Endothelial cell of umbilical vein (primary cell): Measurements from ENCODE around the gene RTN4R. TPM values are rescaled to one million over a fixed set of nuclear protein-coding genes. Genes with fewer than 3 reads are reported as not detected.

Source experiments
- BruUV-seq: library from RNA; stranded (reverse); fragments of 400-500 nt; replicated peaks from 2 replicates; lab custom pipeline; 2021; lab: Mats Ljungman, UMichigan
- CTCF ChIA-PET: fragments of 300-600, 350-600 bp; sonication (Branson Sonifier 250); formaldehyde crosslinking; loops from one replicate; lab custom pipeline; 2021; ENCODE audit warnings: antibody characterized with exemption, inconsistent platforms; lab: Charles Lee
- POLR2A ChIA-PET: fragments of 300-600, 350-600 bp; sonication (Branson Sonifier 250); formaldehyde crosslinking; loops from one replicate; lab custom pipeline; 2021; ENCODE audit warnings: antibody characterized with exemption, inconsistent platforms; lab: Charles Lee
- DNase-seq: peaks from one replicate; pipeline ENCODE4 v3.0.0-alpha.2; 2011; ENCODE audit warnings: low read depth, low spot score
- FAIRE-seq: peaks from 2 replicates; lab custom pipeline; 2011; peaks lifted over from hg19 to GRCh38; lab: Jason Lieb, UNC
- H2AFZ ChIP-seq: 2 replicates; pipeline ENCODE4 v1.6.0; 2012; ENCODE audit warnings: low read depth, low read length, control low read depth, inconsistent platforms
- H3K27ac ChIP-seq: 2 replicates; pipeline ENCODE4 v1.5.1; 2011; ENCODE audit warnings: low read depth, mild to moderate bottlenecking, control low read depth, low read length, moderate library complexity; ENCODE audit not compliant: insufficient read depth
- H3K27me3 ChIP-seq, 2 experiments: 2 replicates each; pipeline versions ENCODE4 v1.6.0 to v1.6.1; 2011; ENCODE audit warnings: low read length in 2 of 2, mixed read lengths in 1 of 2; ENCODE audit not compliant: control insufficient read depth in 2 of 2, insufficient read depth in 2 of 2
- H3K36me3 ChIP-seq, 2 experiments: 2 replicates in 1 of 2; 3 replicates in 1 of 2; pipeline ENCODE4 v1.5.1; 2011; ENCODE audit warnings: low read length in 2 of 2, mild to moderate bottlenecking in 1 of 2, moderate library complexity in 1 of 2; ENCODE audit not compliant: control insufficient read depth in 2 of 2, insufficient read depth in 2 of 2; ENCODE audit errors: extremely low read depth in 1 of 2
- H3K4me1 ChIP-seq: 3 replicates; pipeline ENCODE4 v1.5.1; 2011; ENCODE audit warnings: mild to moderate bottlenecking, low read length; ENCODE audit not compliant: control insufficient read depth, insufficient read depth; ENCODE audit errors: extremely low read depth
- H3K4me2 ChIP-seq: 2 replicates; pipeline ENCODE4 v1.6.1; 2011; ENCODE audit warnings: low read length, control low read depth, mixed read lengths; ENCODE audit not compliant: insufficient read depth
- H3K4me3 ChIP-seq, 3 experiments: fragments of 200-600 bp in 1 of 3; sonication (generic), shearing (Covaris generic) in 1 of 3; replicated peaks in 1 of 3; 2 replicates each; pipeline ENCODE4 v1.5.1; 2011 to 2016; ENCODE audit warnings: control low read depth in 3 of 3, low read length in 3 of 3, mild to moderate bottlenecking in 2 of 3, inconsistent platforms in 1 of 3, low read depth in 1 of 3, moderate library complexity in 1 of 3; ENCODE audit not compliant: insufficient read depth in 1 of 3
- H3K79me2 ChIP-seq: 2 replicates; pipeline ENCODE4 v1.6.0; 2012; ENCODE audit warnings: low read length, inconsistent platforms; ENCODE audit not compliant: control insufficient read depth, insufficient read depth
- H3K9ac ChIP-seq: replicated peaks from 2 replicates; pipeline ENCODE3; 2011; ENCODE audit warnings: low read length, control low read depth; ENCODE audit not compliant: insufficient read depth; ENCODE audit errors: extremely low read depth
- H3K9me1 ChIP-seq: replicated peaks from 3 replicates; pipeline ENCODE4 v1.6.0; 2011; ENCODE audit warnings: mild to moderate bottlenecking, low read length; ENCODE audit not compliant: control insufficient read depth, insufficient read depth; ENCODE audit errors: extremely low read depth
- H3K9me3 ChIP-seq: replicated peaks from 2 replicates; pipeline ENCODE4 v1.5.1; 2012; ENCODE audit warnings: low read length, inconsistent platforms; ENCODE audit not compliant: control insufficient read depth, insufficient read depth
- H4K20me1 ChIP-seq: replicated peaks from 2 replicates; pipeline ENCODE3; 2011; ENCODE audit warnings: mild to moderate bottlenecking, low read length; ENCODE audit not compliant: control insufficient read depth, insufficient read depth; ENCODE audit errors: extremely low read depth
- CTCF ChIP-seq, 2 donors: IDR thresholded peaks; 1 replicate in 1 of 2; 2 replicates in 1 of 2; pipeline ENCODE4 v1.5.1; 2011; ENCODE audit warnings: low read length in 2 of 2, mild to moderate bottlenecking in 2 of 2, moderate library complexity in 2 of 2, control low read depth in 1 of 2, inconsistent platforms in 1 of 2, low read depth in 1 of 2; ENCODE audit not compliant: insufficient read depth in 1 of 2; ENCODE audit errors: extremely low read depth in 1 of 2
- EZH2 ChIP-seq: IDR thresholded peaks from 2 replicates; pipeline ENCODE4 v1.6.1; 2012; ENCODE audit warnings: borderline replicate concordance, low read depth, mild to moderate bottlenecking, moderate library complexity, low read length, inconsistent platforms; ENCODE audit not compliant: severe bottlenecking
- FOS ChIP-seq: IDR thresholded peaks from 2 replicates; pipeline ENCODE4 v1.6.1; 2011; ENCODE audit warnings: mild to moderate bottlenecking, low read length, moderate library complexity, borderline replicate concordance; ENCODE audit not compliant: insufficient read depth
- GATA2 ChIP-seq: IDR thresholded peaks from 2 replicates; pipeline ENCODE4 v1.7.0; 2011; ENCODE audit warnings: low read depth, mild to moderate bottlenecking, moderate library complexity, mixed read lengths, low read length; ENCODE audit not compliant: insufficient read length, insufficient read depth
- JUN ChIP-seq: IDR thresholded peaks from 2 replicates; pipeline ENCODE4 v1.6.1; 2011; ENCODE audit warnings: borderline replicate concordance, low read depth; ENCODE audit not compliant: insufficient read length, insufficient read depth
- MAX ChIP-seq: IDR thresholded peaks from 2 replicates; pipeline ENCODE4 v1.6.1; 2011; ENCODE audit not compliant: insufficient read depth, insufficient read length
- MYC ChIP-seq: IDR thresholded peaks from one replicate; pipeline ENCODE4 v1.6.1; 2011; ENCODE audit warnings: mild to moderate bottlenecking, low read depth, low read length
- POLR2A ChIP-seq: IDR thresholded peaks from 2 replicates; pipeline ENCODE4 v1.6.1; 2012; ENCODE audit warnings: low read depth, mild to moderate bottlenecking, control low read depth, low read length
- POLR2AphosphoS5 ChIP-seq: IDR thresholded peaks from 2 replicates; pipeline ENCODE4 v1.6.1; 2012; ENCODE audit warnings: low read depth, mild to moderate bottlenecking, control low read depth, low read length, moderate library complexity; ENCODE audit not compliant: insufficient read depth
- dilution Hi-C: fragments of 300-500 bp; cut with MboI; formaldehyde crosslinking; loops from one replicate; pipeline ENCODE4 v1.15.0; 2019; ENCODE audit warnings: low sequenced_read_pairs; ENCODE audit not compliant: extremely low pct_ligation_motif_present
- intact Hi-C: fragments of 100-400 bp; cut with micrococcal nuclease; formaldehyde crosslinking; loops from one replicate; pipeline ENCODE4 v1.10.0; 2022
- polyA plus RNA-seq, 4 experiments: library from polyadenylated mRNA; depleted of rRNA in 3 of 4; stranded (reverse) in 3 of 4; unstranded in 1 of 4; fragments of >200 nt; gene quantifications; 2 replicates each; pipeline versions ENCODE4 v1.2.1 to v1.2.3, GENCODE V29; 2011 to 2012; ENCODE audit warnings: missing spikeins in 1 of 4
- total RNA-seq: library from RNA; stranded (reverse); gene quantifications from 2 replicates; pipeline ENCODE4 v1.2.3, GENCODE V29; 2021

The RTN4R gene
- total and polyA plus RNA-seq, 2 donors (not counting 3 experiments of a cell fraction or from before 2014, with no cell fraction given) = 1.2 to 2.2 TPM

GRCh38 chr22:20254975-20255946 is 12.9 kb downstream of the RTN4R start:
- H3K4me2 ChIP-seq = no peak overlapping the region
- H3K79me2 ChIP-seq = no peaks in the 10 kb centered on the region
- FAIRE-seq (no peak), DNase-seq (no peak)
- H3K9ac ChIP-seq = no peak overlapping the region
- H3K9me3 ChIP-seq = no peaks in the 10 kb centered on the region
- H3K27me3 ChIP-seq = no peaks in the 10 kb centered on the region
- no peaks in the 10 kb centered on the region for H3K36me3 ChIP-seq
- no peaks in the 10 kb centered on the region for H3K9me1 ChIP-seq
- dilution Hi-C loops = no loop called here
- no peaks in the 10 kb centered on the region for H4K20me1 ChIP-seq
- H2AFZ ChIP-seq = no peak overlapping the region
- intact Hi-C loops = no loop called here
- no peak overlapping the region for H3K27ac ChIP-seq
- CTCF ChIA-PET = no interaction called here
- TF ChIP-seq JUN (no peak), CTCF (IDR thresholded peaks at IDR 0.05; ENCODE audit: extremely low read depth in 1 of 2, insufficient read depth in 1 of 2, low read depth in 1 of 2, low read length in 2 of 2) (no peak), POLR2AphosphoS5 (no peak), MAX (no peak), EZH2 (no peak), POLR2A (no peak), MYC (no peak), GATA2 (no peak), FOS (no peak)
- POLR2A ChIA-PET = no interaction called here
- BruUV-seq = no TSS peak
- no peak overlapping the region for H3K4me3 ChIP-seq
- no peaks in the 10 kb centered on the region for H3K4me1 ChIP-seq
